ENCODE results near the gene ZNF367. TPM values are rescaled to one million over a fixed set of nuclear protein-coding genes. Genes with fewer than 3 reads are reported as not detected.
"Not testable (repeated sequence)": the region's sequence is repeated elsewhere in the genome, so short reads cannot be mapped to it uniquely, and the experiment has no call there.

ZNF367 gene
- total RNA-seq, 1 experiment from 2014 or later: 14.0 TPM

GRCh38 chr9:96379461-96379860 is 38.7 kb downstream of the ZNF367 start:
- no peak overlapping the region for H3K27ac ChIP-seq
- CTCF ChIA-PET: interaction anchor here (1.2 kb wide), 1 partner anchor 52 kb away, joined by 3 read pairs; no protein-coding TSS in a partner anchor
- H3K36me3 ChIP-seq (ENCODE audit: low read depth): no peaks in the 10 kb centered on the region
- no peaks in the 10 kb centered on the region for H4K20me1 ChIP-seq (ENCODE audit: insufficient read depth)
- peaks cover 33% of the 10 kb centered on the region for H3K4me1 ChIP-seq (replicated peaks; ENCODE audit: insufficient read depth)
- TF ChIP-seq EZH2 (IDR thresholded peaks at IDR 0.05; ENCODE audit: low read depth) (no peak), CTCF (conservative IDR thresholded peaks at IDR 0.05) (no peak)
- no peaks in the 10 kb centered on the region for H3K9me2 ChIP-seq (ENCODE audit: insufficient read depth)
- no peak overlapping the region for H3K4me2 ChIP-seq
- POLR2A ChIA-PET (ENCODE audit: unreplicated experiment): no interaction called here
- H3K27me3 ChIP-seq (ENCODE audit: insufficient read depth, low read depth): no peaks in the 10 kb centered on the region
- peaks cover 14% of the 10 kb centered on the region; the same call in 1 of the 2 replicates for H3K79me2 ChIP-seq (ENCODE audit: low read depth)
- BruUV-seq (replicated peaks): no TSS peak
- H3K9me3 ChIP-seq (ENCODE audit: insufficient read depth, low read depth): no peaks in the 10 kb centered on the region
- intact Hi-C loops (cut with micrococcal nuclease; ENCODE audit: unreplicated experiment): loop anchor here (5.0 kb wide), 1 partner anchor 37 kb away; no protein-coding TSS in a partner anchor
- H3F3A ChIP-seq (ENCODE audit: insufficient read depth, low read depth): peaks cover 14% of the 10 kb centered on the region
- no peak overlapping the region for H2AFZ ChIP-seq
- no peak overlapping the region for H3K4me3 ChIP-seq
- no peak for DNase-seq

- Histone ChIP-seq H3K4me1 (replicated peaks; ENCODE audit: insufficient read depth) (peaks cover 26% of the 10 kb centered on the region), H3K9me3 (ENCODE audit: insufficient read depth, low read depth) (no peaks in the 10 kb centered on the region), H3K27ac (no peak overlapping the region), H3K4me3 (no peak overlapping the region), H3K79me2 (ENCODE audit: low read depth) (peaks cover 14% of the 10 kb centered on the region; the same call in 1 of the 2 replicates), H3K9me2 (ENCODE audit: insufficient read depth) (no peaks in the 10 kb centered on the region), H4K20me1 (ENCODE audit: insufficient read depth) (no peaks in the 10 kb centered on the region), H3K36me3 (ENCODE audit: low read depth) (no peaks in the 10 kb centered on the region), H2AFZ (no peak overlapping the region), H3F3A (ENCODE audit: insufficient read depth, low read depth) (peaks cover 7% of the 10 kb centered on the region), H3K4me2 (no peak overlapping the region), H3K27me3 (ENCODE audit: insufficient read depth, low read depth) (no peaks in the 10 kb centered on the region)
- TF ChIP-seq CTCF (conservative IDR thresholded peaks at IDR 0.05) (no peak), EZH2 (IDR thresholded peaks at IDR 0.05; ENCODE audit: low read depth) (no peak)
- BruUV-seq (replicated peaks): no TSS peak
- POLR2A ChIA-PET (ENCODE audit: unreplicated experiment): interaction anchor here (0.6 to 0.7 kb wide), 2 partner anchors 8 to 15 kb away, joined by 3 to 11 read pairs; no protein-coding TSS in a partner anchor
- DNase-seq: no peak
- intact Hi-C loops (cut with micrococcal nuclease; ENCODE audit: unreplicated experiment): loop anchor here (5.0 kb wide), 1 partner anchor 36 kb away; no protein-coding TSS in a partner anchor
- CTCF ChIA-PET: interaction anchor here (0.6 kb wide), 1 partner anchor 14 kb away, joined by 5 read pairs; no protein-coding TSS in a partner anchor
These were observed 40.0 kb downstream of the ZNF367 start for GRCh38 chr9:96378187-96378586.

- DNase-seq: peak; percentile 46 to 72
- Histone ChIP-seq H3K9me2 (ENCODE audit: insufficient read depth) (no peaks in the 10 kb centered on the region), H3F3A (ENCODE audit: insufficient read depth, low read depth) (peaks cover 7% of the 10 kb centered on the region; the same call in 1 of the 2 replicates), H3K4me2 (peak overlapping the region; percentile 38), H4K20me1 (ENCODE audit: insufficient read depth) (no peaks in the 10 kb centered on the region), H2AFZ (no peak overlapping the region), H3K4me1 (replicated peaks; ENCODE audit: insufficient read depth) (peaks cover 19% of the 10 kb centered on the region), H3K9me3 (ENCODE audit: insufficient read depth, low read depth) (no peaks in the 10 kb centered on the region), H3K36me3 (ENCODE audit: low read depth) (no peaks in the 10 kb centered on the region), H3K27me3 (ENCODE audit: insufficient read depth, low read depth) (no peaks in the 10 kb centered on the region), H3K4me3 (no peak overlapping the region), H3K79me2 (ENCODE audit: low read depth) (peaks cover 11% of the 10 kb centered on the region; the same call in 1 of the 2 replicates), H3K27ac (peak overlapping the region; percentile 42; the same call in 1 of the 2 replicates)
- CTCF ChIA-PET: no interaction called here
- POLR2A ChIA-PET (ENCODE audit: unreplicated experiment): interaction anchor here (0.6 to 0.7 kb wide), 2 partner anchors 9 to 42 kb away, joined by 3 to 5 read pairs; no protein-coding TSS in a partner anchor
- no TSS peak for BruUV-seq (replicated peaks)
- intact Hi-C loops (cut with micrococcal nuclease; ENCODE audit: unreplicated experiment): loop anchor here (5.0 kb wide), 1 partner anchor 35 kb away; no protein-coding TSS in a partner anchor
- TF ChIP-seq CTCF (conservative IDR thresholded peaks at IDR 0.05): no peak
These were observed 41.0 kb downstream of the ZNF367 start for GRCh38 chr9:96376891-96377874.

- H3K27ac ChIP-seq; H3K27me3 ChIP-seq (ENCODE audit: insufficient read depth, low read depth); H3K9me2 ChIP-seq (ENCODE audit: insufficient read depth); H3K4me3 ChIP-seq; H2AFZ ChIP-seq; H3K36me3 ChIP-seq (ENCODE audit: low read depth); POLR2A ChIA-PET (ENCODE audit: unreplicated experiment); H4K20me1 ChIP-seq (ENCODE audit: insufficient read depth); CTCF ChIA-PET; BruUV-seq (replicated peaks); H3K4me2 ChIP-seq; H3K9me3 ChIP-seq (ENCODE audit: insufficient read depth, low read depth); H3F3A ChIP-seq (ENCODE audit: insufficient read depth, low read depth); DNase-seq: not testable (repeated sequence)
- Histone ChIP-seq H3K79me2 (ENCODE audit: low read depth) (peaks cover 11% of the 10 kb centered on the region; the same call in 1 of the 2 replicates), H3K4me1 (replicated peaks; ENCODE audit: insufficient read depth) (peaks cover 16% of the 10 kb centered on the region)
- intact Hi-C loops (cut with micrococcal nuclease; ENCODE audit: unreplicated experiment): loop anchor here (5.0 kb wide), 1 partner anchor 33 kb away; no protein-coding TSS in a partner anchor
These were observed 42.7 kb downstream of the ZNF367 start for GRCh38 chr9:96375507-96375906.
